ENCODE results near the gene OCIAD2.
"Not testable (repeated sequence)": the region's sequence is repeated elsewhere in the genome, so short reads cannot be mapped to it uniquely, and the experiment has no call there.

Gene OCIAD2

GRCh38 chr4:48858130-48858529 is 48.4 kb downstream of the OCIAD2 start:
- no peak for DNase-seq (ENCODE audit: low spot score in 2 of 2)
- Histone ChIP-seq H3K36me3 (replicated peaks) (peaks cover 41% of the 10 kb centered on the region), H3K4me3 (no peak overlapping the region), H3K4me1 (no peaks in the 10 kb centered on the region), H3K9me3 (no peaks in the 10 kb centered on the region), H3K27me3 (ENCODE audit: low read depth) (no peaks in the 10 kb centered on the region)
- in situ Hi-C loops (cut with MboI; ENCODE audit: low sequenced_read_pairs): no loop called here

GRCh38 chr4:48854982-48855381 is 51.6 kb downstream of the OCIAD2 start:
- no peaks in the 10 kb centered on the region for H3K4me1 ChIP-seq
- H3K4me3 ChIP-seq: no peak overlapping the region
- in situ Hi-C loops (cut with MboI; ENCODE audit: low sequenced_read_pairs): no loop called here
- no peaks in the 10 kb centered on the region for H3K9me3 ChIP-seq
- DNase-seq (ENCODE audit: low spot score in 2 of 2): no peak
- no peaks in the 10 kb centered on the region for H3K27me3 ChIP-seq (ENCODE audit: low read depth)
- peaks cover 53% of the 10 kb centered on the region for H3K36me3 ChIP-seq (replicated peaks)

GRCh38 chr4:48854395-48854683 is 52.2 kb downstream of the OCIAD2 start:
- Histone ChIP-seq H3K27me3 (ENCODE audit: low read depth) (no peaks in the 10 kb centered on the region), H3K4me1 (no peaks in the 10 kb centered on the region), H3K4me3 (no peak overlapping the region), H3K9me3 (no peaks in the 10 kb centered on the region), H3K36me3 (replicated peaks) (peaks cover 57% of the 10 kb centered on the region)
- in situ Hi-C loops (cut with MboI; ENCODE audit: low sequenced_read_pairs): no loop called here
- DNase-seq (ENCODE audit: low spot score in 2 of 2): no peak

GRCh38 chr4:48853604-48854394 is 52.8 kb downstream of the OCIAD2 start:
- Histone ChIP-seq H3K9me3 (no peaks in the 10 kb centered on the region), H3K27me3 (ENCODE audit: low read depth) (no peaks in the 10 kb centered on the region), H3K36me3 (replicated peaks) (peaks cover 54% of the 10 kb centered on the region), H3K4me3 (no peak overlapping the region), H3K4me1 (no peaks in the 10 kb centered on the region)
- in situ Hi-C loops (cut with MboI; ENCODE audit: low sequenced_read_pairs): no loop called here
- no peak for DNase-seq (ENCODE audit: low spot score in 2 of 2)

- H3K9me3 ChIP-seq: no peaks in the 10 kb centered on the region
- peaks cover 42% of the 10 kb centered on the region for H3K36me3 ChIP-seq (replicated peaks)
- in situ Hi-C loops (cut with MboI; ENCODE audit: low sequenced_read_pairs): no loop called here
- peaks cover 13% of the 10 kb centered on the region for H3K4me1 ChIP-seq
- H3K27me3 ChIP-seq (ENCODE audit: low read depth): no peaks in the 10 kb centered on the region
- no peak overlapping the region for H3K4me3 ChIP-seq
- DNase-seq (ENCODE audit: low spot score in 2 of 2): no peak
Observed at GRCh38 chr4:48851651-48852050, 54.9 kb downstream of the OCIAD2 start.

GRCh38 chr4:48848799-48849198 is 57.8 kb downstream of the OCIAD2 start:
- in situ Hi-C loops (cut with MboI; ENCODE audit: low sequenced_read_pairs); H3K27me3 ChIP-seq (ENCODE audit: low read depth); H3K4me3 ChIP-seq; H3K9me3 ChIP-seq; DNase-seq (ENCODE audit: low spot score in 2 of 2): not testable (repeated sequence)
- Histone ChIP-seq H3K4me1 (peaks cover 20% of the 10 kb centered on the region), H3K36me3 (replicated peaks) (peaks cover 43% of the 10 kb centered on the region)

GRCh38 chr4:48844843-48845242 is 61.7 kb downstream of the OCIAD2 start:
- Histone ChIP-seq H3K36me3 (replicated peaks) (peaks cover 50% of the 10 kb centered on the region), H3K27me3 (ENCODE audit: low read depth) (no peaks in the 10 kb centered on the region), H3K9me3 (no peaks in the 10 kb centered on the region), H3K4me3 (no peak overlapping the region), H3K4me1 (peaks cover 20% of the 10 kb centered on the region)
- in situ Hi-C loops (cut with MboI; ENCODE audit: low sequenced_read_pairs): no loop called here
- peak in 1 of 2 experiments; percentile 40 for DNase-seq (ENCODE audit: low spot score in 2 of 2)

GRCh38 chr4:48841045-48841827 is 65.3 kb downstream of the OCIAD2 start:
- no peaks in the 10 kb centered on the region for H3K9me3 ChIP-seq
- DNase-seq (ENCODE audit: low spot score in 2 of 2): no peak
- peaks cover 6% of the 10 kb centered on the region; the same call in 1 of the 2 replicates for H3K4me1 ChIP-seq
- H3K36me3 ChIP-seq (replicated peaks): peaks cover 54% of the 10 kb centered on the region
- no peaks in the 10 kb centered on the region for H3K27me3 ChIP-seq (ENCODE audit: low read depth)
- no peak overlapping the region for H3K4me3 ChIP-seq
- in situ Hi-C loops (cut with MboI; ENCODE audit: low sequenced_read_pairs): no loop called here

GRCh38 chr4:48836658-48837057 is 69.9 kb downstream of the OCIAD2 start:
- Histone ChIP-seq H3K4me1 (peaks cover 6% of the 10 kb centered on the region; the same call in 1 of the 2 replicates), H3K9me3 (no peaks in the 10 kb centered on the region), H3K36me3 (replicated peaks) (peaks cover 55% of the 10 kb centered on the region), H3K27me3 (ENCODE audit: low read depth) (no peaks in the 10 kb centered on the region), H3K4me3 (no peak overlapping the region)
- in situ Hi-C loops (cut with MboI; ENCODE audit: low sequenced_read_pairs): loop anchor here (10.0 kb wide), 1 partner anchor 52 kb away; the partner anchor contains the start of gene FRYL
- DNase-seq (ENCODE audit: low spot score in 2 of 2): no peak

Data from HAP-1 (cell line).